GM23338 (cell line): ENCODE results near the gene BCL2L2. TPM values are rescaled to one million over a fixed set of nuclear protein-coding genes. Genes with fewer than 3 reads are reported as not detected.

Experiments used
- CREB1 ChIP-seq: fragments of 250-450 bp; sonication (Bioruptor Pico); IDR thresholded peaks from 2 replicates; pipeline ENCODE4 v1.5.0; 2020; ENCODE audit warnings: low read depth, mild to moderate bottlenecking, moderate library complexity
- ETS1 ChIP-seq: IDR thresholded peaks from 2 replicates; pipeline ENCODE4 v1.6.1; 2016; ENCODE audit warnings: antibody characterized with exemption
- JUNB ChIP-seq: IDR thresholded peaks from one replicate; pipeline ENCODE4 v1.6.1; 2016; ENCODE audit warnings: antibody characterized with exemption; ENCODE audit not compliant: unreplicated experiment
- NANOG ChIP-seq: IDR thresholded peaks from 2 replicates; pipeline ENCODE4 v1.6.1; 2016; ENCODE audit warnings: antibody characterized with exemption, borderline replicate concordance
- POLR2AphosphoS5 ChIP-seq: IDR thresholded peaks from 2 replicates; pipeline ENCODE4 v1.6.1; 2016; ENCODE audit warnings: antibody characterized with exemption, low read depth
- ZNF114 ChIP-seq: fragments of 250-450 bp; sonication (Bioruptor Pico); IDR thresholded peaks from 2 replicates; pipeline ENCODE4 v1.5.0; 2020; ENCODE audit warnings: mild to moderate bottlenecking, moderate library complexity
- polyA plus RNA-seq: library from polyadenylated mRNA; unstranded; fragments of >200 nt; fragmentation: Nextera tagmentation; extraction: Ambion mirVana; gene quantifications from 2 replicates; pipeline ENCODE4 v1.2.1, GENCODE V29; 2016
- total RNA-seq: library from RNA; depleted of rRNA; stranded (reverse); fragments of >200 nt; shearing (Covaris generic); gene quantifications from 2 replicates; pipeline ENCODE4 v1.2.3, GENCODE V29; 2014
- TF ChIP-seq, protein P1 (sequence below): fragments of 250-450 bp; sonication (Bioruptor Pico); IDR thresholded peaks from 2 replicates; pipeline ENCODE4 v1.5.0; 2020; ENCODE audit warnings: mild to moderate bottlenecking, moderate library complexity

The BCL2L2 gene
- total and polyA plus RNA-seq, 2 experiments from 2014 or later: 3.5 to 12.3 TPM

- TF ChIP-seq, protein P1, sequence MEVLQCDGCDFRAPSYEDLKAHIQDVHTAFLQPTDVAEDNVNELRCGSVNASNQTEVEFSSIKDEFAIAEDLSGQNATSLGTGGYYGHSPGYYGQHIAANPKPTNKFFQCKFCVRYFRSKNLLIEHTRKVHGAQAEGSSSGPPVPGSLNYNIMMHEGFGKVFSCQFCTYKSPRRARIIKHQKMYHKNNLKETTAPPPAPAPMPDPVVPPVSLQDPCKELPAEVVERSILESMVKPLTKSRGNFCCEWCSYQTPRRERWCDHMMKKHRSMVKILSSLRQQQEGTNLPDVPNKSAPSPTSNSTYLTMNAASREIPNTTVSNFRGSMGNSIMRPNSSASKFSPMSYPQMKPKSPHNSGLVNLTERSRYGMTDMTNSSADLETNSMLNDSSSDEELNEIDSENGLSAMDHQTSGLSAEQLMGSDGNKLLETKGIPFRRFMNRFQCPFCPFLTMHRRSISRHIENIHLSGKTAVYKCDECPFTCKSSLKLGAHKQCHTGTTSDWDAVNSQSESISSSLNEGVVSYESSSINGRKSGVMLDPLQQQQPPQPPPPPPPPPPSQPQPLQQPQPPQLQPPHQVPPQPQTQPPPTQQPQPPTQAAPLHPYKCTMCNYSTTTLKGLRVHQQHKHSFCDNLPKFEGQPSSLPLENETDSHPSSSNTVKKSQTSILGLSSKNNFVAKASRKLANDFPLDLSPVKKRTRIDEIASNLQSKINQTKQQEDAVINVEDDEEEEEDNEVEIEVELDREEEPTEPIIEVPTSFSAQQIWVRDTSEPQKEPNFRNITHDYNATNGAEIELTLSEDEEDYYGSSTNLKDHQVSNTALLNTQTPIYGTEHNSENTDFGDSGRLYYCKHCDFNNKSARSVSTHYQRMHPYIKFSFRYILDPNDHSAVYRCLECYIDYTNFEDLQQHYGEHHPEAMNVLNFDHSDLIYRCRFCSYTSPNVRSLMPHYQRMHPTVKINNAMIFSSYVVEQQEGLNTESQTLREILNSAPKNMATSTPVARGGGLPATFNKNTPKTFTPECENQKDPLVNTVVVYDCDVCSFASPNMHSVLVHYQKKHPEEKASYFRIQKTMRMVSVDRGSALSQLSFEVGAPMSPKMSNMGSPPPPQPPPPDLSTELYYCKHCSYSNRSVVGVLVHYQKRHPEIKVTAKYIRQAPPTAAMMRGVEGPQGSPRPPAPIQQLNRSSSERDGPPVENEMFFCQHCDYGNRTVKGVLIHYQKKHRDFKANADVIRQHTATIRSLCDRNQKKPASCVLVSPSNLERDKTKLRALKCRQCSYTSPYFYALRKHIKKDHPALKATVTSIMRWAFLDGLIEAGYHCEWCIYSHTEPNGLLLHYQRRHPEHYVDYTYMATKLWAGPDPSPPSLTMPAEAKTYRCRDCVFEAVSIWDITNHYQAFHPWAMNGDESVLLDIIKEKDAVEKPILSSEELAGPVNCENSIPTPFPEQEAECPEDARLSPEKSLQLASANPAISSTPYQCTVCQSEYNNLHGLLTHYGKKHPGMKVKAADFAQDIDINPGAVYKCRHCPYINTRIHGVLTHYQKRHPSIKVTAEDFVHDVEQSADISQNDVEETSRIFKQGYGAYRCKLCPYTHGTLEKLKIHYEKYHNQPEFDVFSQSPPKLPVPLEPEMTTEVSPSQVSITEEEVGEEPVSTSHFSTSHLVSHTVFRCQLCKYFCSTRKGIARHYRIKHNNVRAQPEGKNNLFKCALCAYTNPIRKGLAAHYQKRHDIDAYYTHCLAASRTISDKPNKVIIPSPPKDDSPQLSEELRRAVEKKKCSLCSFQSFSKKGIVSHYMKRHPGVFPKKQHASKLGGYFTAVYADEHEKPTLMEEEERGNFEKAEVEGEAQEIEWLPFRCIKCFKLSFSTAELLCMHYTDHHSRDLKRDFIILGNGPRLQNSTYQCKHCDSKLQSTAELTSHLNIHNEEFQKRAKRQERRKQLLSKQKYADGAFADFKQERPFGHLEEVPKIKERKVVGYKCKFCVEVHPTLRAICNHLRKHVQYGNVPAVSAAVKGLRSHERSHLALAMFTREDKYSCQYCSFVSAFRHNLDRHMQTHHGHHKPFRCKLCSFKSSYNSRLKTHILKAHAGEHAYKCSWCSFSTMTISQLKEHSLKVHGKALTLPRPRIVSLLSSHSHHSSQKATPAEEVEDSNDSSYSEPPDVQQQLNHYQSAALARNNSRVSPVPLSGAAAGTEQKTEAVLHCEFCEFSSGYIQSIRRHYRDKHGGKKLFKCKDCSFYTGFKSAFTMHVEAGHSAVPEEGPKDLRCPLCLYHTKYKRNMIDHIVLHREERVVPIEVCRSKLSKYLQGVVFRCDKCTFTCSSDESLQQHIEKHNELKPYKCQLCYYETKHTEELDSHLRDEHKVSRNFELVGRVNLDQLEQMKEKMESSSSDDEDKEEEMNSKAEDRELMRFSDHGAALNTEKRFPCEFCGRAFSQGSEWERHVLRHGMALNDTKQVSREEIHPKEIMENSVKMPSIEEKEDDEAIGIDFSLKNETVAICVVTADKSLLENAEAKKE (CRISPR knock-in tag): no peak
- TF ChIP-seq POLR2AphosphoS5 (no peak), NANOG (no peak), ZNF114 (no peak), CREB1 (no peak), ETS1 (no peak), JUNB (no peak)
These were observed 1.3 kb downstream of the BCL2L2 start (continued) for GRCh38 chr14:23307687-23308644.
